NCI-H1694 (cell line): ENCODE results near the gene TIMM50.
"Not testable (repeated sequence)": the region's sequence is repeated elsewhere in the genome, so short reads cannot be mapped to it uniquely, and the experiment has no call there.

Source experiments
- DNase-seq: peaks from one replicate; lab custom pipeline; 2025; lab: John Stamatoyannopoulos, UW

The TIMM50 gene

DNA sequence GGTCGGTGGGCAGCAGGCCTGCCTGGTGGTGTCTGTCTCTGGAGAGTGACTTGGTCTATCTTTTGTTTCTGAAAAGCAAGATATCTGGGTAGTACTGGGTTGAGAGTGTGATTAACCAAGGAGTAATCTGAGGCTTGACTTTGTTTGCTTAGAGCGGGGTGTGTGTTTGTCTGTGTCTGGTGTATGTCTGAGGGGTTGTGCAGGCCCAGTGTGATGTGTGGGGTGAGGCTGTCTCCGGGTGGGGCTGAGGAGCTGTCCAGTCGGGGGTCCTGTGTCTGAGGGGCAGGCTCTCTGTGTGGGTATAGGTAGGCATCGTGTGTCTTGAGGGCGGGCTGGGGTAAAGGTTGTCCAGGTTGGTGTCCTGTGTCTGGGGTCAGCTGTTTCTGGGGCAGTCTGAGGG is 11.1 kb upstream of the TIMM50 start:
- no peak for DNase-seq

DNA sequence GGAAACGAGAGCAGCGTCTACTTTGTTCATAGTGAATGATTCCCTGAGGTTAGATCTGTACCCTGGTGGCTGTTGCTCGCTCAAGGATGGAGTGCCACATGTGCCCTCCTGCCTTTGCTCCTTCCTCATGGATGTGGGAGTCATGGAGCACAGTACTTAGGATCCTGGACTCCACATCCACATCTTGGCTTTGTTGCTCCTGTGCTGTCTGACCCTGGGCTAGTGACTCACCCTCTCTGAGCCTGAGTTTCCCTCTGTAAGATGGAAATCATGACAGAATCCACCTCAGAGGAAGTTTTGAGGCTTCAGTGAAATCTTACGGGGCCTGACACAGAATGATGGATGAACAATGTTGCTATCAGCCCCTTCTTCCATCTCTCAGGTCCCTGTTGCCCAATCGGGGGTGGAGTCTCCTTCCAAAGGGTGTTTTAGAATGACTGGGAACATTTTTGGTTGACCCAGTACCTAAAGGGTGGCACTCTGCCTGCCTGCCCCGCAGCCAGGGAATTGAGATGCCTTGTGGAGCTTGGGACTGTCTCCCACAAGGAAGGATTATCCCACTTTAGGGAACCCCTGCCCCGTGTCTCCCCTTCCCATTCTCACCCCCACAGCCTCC is 9.8 kb upstream of the TIMM50 start:
- no peak for DNase-seq

GRCh38 chr19:39471756-39472536 is 8.7 kb upstream of the TIMM50 start:
- DNase-seq, result no peak

GRCh38 chr19:39472746-39473442 is 7.7 kb upstream of the TIMM50 start:
- DNase-seq, result no peak

DNA sequence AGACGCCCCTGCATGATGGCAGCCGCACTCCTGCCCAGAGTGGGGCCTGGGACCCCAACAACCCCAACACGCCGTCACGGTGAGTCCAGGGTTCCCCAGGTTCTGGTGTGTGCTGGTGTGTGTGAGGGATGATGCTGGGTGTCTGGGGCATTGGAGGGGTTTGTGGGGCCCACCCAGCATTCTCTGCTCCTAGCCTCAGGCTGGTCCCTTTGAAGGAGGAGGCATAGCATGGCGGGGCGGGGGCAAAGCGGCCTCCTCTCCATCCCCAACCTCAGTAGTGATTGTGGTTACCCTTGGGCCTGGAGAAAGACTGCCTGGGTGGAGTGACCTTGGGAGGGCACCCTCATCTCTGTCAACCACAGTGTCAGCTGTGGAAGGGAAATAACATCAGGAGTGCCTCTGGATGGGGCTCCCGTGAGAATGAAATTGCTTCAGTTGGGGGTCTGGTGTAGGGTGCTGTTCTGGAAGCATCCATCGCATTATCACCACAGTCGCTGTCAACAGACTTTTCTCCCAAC is 7.1 kb upstream of the TIMM50 start:
- DNase-seq, result no peak

- DNase-seq, result peak; percentile 47
Measured at GRCh38 chr19:39474139-39474620, 6.5 kb upstream of the TIMM50 start.

- DNase-seq, result no peak
Measured at GRCh38 chr19:39475748-39476147, 4.9 kb upstream of the TIMM50 start.

GRCh38 chr19:39479319-39479801 is 1.3 kb upstream of the TIMM50 start:
- DNase-seq, result not testable (repeated sequence)

DNA sequence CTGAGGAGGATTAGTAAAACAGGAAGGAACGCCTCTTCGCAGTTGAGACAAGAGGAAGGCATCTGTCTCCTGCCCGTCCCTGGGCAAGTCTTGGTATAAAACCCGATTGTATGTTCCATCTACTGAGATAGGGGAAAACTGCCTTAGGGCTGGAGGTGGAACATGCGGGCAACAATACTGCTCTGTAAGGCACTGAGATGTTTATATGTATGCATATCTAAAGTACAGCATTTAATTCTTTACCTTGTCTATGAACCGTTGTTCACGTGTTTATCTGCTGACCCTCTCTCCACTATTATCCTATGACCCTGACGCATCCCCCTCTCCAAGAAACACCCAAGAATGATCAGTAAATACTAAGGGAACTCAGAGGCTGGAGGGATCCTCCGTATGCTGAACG is 722 bp upstream of the TIMM50 start:
- DNase-seq, result no peak

- DNase-seq, result no peak
Measured at GRCh38 chr19:39481229-39481545, 549 bp downstream of the TIMM50 start.

DNA sequence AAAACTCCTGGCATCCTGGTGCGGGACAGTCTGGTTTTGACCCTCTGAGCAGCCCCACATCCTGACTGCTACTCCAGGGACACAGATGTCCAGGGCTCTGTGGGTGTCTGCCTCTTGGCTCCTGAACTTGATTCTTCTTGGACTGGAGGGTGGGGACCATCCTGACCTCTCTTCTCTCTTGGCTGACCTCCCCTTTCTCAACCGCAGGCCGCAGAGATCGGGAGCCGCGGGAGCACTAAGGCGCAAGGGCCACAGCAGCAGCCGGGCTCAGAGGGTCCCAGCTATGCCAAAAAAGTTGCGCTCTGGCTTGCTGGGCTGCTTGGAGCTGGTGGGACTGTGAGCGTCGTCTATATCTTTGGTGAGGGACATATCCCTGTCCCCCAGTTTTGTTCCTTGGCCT is 1.0 kb downstream of the TIMM50 start:
- no peak for DNase-seq

DNA sequence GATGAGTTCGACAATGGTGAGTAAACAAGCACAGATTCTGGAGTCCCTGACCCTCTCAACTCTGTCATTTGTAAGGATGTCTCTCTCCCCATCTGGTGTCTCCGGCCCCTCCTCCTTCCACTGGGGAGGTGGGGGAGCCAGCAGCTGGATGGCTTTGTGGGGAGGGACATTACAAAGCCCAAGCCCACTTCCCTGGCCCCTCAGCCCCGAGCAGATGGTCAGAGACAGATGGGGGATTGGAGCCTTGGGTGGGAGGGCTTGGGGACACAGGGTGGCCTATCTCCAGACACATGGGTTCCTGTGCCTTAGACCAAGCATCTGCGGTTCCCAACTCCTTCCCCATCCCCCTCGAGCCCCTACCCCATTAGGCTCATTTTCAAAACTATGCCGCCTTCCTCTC is 2.5 kb downstream of the TIMM50 start:
- no peak for DNase-seq

GRCh38 chr19:39489756-39490155 is 9.1 kb downstream of the TIMM50 start:
- DNase-seq, result no peak

- no peak for DNase-seq
Measured at GRCh38 chr19:39492225-39492624, 11.6 kb downstream of the TIMM50 start.

- DNase-seq, result no peak
Measured at GRCh38 chr19:39492788-39493187, 12.2 kb downstream of the TIMM50 start.

GRCh38 chr19:39494661-39495060 is 14.0 kb downstream of the TIMM50 start:
- no peak for DNase-seq

GRCh38 chr19:39496063-39496462 is 15.4 kb downstream of the TIMM50 start:
- DNase-seq, result no peak

DNA sequence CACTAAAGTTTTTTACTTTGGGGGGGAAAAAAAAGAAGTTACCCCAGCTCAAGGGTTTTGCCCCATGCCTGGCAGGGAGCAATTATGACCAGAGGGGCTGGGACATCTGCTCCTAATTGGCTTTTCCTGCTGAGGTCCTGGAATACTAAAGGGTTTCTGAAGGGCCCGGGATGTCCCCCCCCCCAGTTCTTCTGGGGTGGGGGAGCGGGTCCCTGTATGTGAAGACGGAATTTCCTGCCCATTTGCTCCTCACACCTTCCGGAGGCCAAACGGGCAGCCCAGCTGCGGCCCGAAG is 17.0 kb downstream of the TIMM50 start:
- no peak for DNase-seq

DNA sequence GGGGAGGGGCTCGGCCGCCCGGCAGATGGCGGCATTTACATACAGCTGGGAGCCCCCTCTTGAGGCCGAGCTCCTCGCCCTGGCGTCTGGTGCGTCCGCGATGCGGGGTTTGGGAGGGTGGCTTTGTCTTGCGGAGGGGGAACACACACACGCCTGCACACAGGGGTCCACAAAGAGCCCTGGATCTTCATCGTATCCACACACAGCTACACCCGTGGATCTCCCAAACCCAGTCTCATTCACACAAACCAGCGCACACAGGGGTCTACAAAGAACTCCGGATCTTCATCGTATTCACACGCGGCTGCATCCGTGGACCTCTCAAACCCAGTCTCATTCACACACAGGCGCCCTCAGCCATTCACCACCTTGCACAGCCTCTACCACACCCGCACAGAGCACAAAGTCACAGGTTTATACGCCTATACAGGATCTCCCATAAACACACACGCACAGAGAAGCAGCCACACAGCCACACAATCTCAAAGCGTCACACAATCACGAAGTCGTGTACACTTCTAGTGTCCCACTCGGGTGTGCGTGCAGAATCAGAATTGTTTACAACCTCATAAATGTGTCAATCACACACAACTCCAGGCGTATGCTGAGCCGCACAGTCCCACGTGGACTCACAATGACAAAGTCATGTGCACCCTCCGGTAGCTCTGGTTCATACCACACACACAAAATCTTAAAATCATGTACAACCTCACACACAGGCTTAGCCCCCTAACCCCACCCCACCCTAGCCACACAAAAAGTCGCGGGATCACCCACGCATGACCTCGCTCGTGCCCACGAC is 17.6 kb downstream of the TIMM50 start:
- DNase-seq, result peak; percentile 54

- peak; percentile 54 for DNase-seq
Measured at GRCh38 chr19:39498798-39499642, 18.4 kb downstream of the TIMM50 start, which contains the start of gene DLL3. DLL3 (plus strand) TSS chr19:39498947; CDS start chr19:39498975, 28 bp downstream.

DNA sequence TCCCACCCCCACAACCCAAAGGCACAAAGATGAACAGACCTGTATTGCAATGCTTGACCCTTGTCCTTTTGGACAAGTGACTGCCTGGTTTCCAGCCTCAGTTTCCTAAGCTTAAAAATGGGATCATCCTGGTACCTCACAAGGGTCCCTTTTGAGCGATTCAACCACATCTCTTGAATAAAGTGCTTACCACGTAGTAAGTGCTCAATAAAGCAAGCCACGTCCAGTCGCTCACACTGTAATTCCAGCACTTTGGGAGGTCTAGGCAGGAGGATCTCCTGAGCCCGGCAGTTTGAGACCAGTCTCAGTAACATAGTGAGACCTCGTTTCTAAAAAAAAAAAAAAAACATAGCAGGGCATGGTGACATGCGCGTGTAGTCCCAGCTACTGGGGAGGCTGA is 19.3 kb downstream of the TIMM50 start:
- DNase-seq, result no peak
